Non-pigmented ciliary epithelial cell (primary cell): ENCODE measurements around the gene GPC3.
"Not testable (repeated sequence)": the region's sequence is repeated elsewhere in the genome, so short reads cannot be mapped to it uniquely, and the experiment has no call there.

ENCODE experiments used
- DNase-seq: peaks from one replicate; pipeline ENCODE4 v3.0.0-alpha.2; 2010; ENCODE audit warnings: low read depth

GPC3 gene

GRCh38 chrX:133646719-133647116 lies 338.7 kb downstream of the GPC3 start:
- no peak for DNase-seq

DNA sequence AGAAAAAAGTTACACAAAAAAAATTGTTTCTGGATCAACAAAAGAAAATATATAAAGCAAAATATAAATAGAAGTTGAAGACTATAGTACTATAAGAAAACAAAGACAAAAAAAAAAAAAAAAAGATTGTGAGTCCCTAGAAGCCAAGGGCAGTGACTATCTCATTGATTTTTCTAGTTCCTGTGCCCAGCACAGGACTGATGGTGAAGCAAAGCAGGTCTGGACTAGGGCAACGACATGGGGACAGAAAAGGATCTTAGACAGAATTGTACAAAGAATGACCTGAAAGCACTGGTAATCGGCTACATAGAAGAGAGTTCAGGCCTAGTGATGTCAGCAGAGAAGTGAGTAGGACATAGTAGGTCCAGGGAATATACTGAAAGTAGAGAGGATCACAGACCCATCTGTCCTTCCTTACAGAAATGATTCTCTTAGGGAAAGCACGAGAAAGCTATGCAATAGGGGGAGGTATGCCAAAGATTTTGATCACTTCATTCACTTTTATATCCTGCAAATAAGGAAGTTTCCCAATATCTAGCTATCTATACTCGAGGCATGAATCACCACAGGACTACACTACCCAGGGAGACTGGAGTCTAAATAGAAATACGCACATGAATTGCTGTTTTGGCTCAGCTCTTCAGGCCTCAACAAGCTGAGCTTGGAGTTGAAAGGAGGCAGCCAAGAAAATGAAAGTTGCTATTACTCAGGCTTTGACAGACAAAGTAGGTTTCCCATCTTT lies 339.2 kb downstream of the GPC3 start:
- no peak for DNase-seq

GRCh38 chrX:133645256-133645655 lies 340.1 kb downstream of the GPC3 start:
- no peak for DNase-seq

GRCh38 chrX:133640161-133641015 lies 345.0 kb downstream of the GPC3 start:
- no peak for DNase-seq

GRCh38 chrX:133639726-133640125 lies 345.7 kb downstream of the GPC3 start:
- DNase-seq: no peak

GRCh38 chrX:133638285-133638684 lies 347.1 kb downstream of the GPC3 start:
- no peak for DNase-seq

- DNase-seq: no peak
Observed at GRCh38 chrX:133637765-133638164, 347.6 kb downstream of the GPC3 start.

- no peak for DNase-seq
Observed at GRCh38 chrX:133636009-133636408, 349.4 kb downstream of the GPC3 start.

- no peak for DNase-seq
Observed at GRCh38 chrX:133634416-133634815, 351.0 kb downstream of the GPC3 start.

- DNase-seq: no peak
Observed at GRCh38 chrX:133633950-133634349, 351.4 kb downstream of the GPC3 start.

DNA sequence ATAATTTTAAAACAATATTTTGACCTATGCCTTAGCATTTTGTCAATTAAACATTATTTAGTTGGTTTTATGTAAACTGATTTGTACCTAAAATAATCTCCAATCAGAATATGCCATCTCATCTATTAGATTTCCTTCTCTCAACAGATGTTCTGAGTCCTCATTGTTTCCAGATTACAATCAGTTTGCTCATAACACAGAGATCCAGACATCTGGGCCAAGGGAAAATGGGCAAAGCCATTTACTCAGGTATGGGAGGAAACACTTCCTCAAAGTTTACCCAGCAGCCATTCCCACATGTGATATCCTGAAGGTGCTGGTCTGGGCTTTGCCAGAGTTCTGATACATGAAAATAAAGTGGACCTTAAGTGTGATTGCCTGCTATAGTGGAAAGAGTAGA lies 352.2 kb downstream of the GPC3 start:
- DNase-seq: no peak

- no peak for DNase-seq
Observed at GRCh38 chrX:133630362-133630761, 355.0 kb downstream of the GPC3 start.

DNA sequence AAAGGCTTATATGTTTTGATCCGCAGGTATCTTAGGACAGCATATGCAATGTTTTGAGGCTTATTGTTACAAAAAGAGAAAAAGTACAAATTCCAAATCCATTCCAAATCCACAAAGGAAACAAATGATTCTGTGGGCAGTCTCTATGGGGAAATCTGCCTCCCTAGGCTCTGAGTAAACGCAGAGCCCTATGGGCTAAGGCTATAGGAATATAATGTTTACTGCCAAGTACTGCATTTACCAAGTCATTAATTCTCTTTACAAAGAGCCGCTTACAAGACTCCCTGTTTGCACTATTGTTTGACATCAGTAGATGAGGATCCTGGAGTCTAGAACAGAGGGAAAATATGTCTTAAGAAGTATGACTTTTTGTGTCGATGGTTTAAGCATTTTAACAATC lies 357.7 kb downstream of the GPC3 start:
- DNase-seq: no peak

DNA sequence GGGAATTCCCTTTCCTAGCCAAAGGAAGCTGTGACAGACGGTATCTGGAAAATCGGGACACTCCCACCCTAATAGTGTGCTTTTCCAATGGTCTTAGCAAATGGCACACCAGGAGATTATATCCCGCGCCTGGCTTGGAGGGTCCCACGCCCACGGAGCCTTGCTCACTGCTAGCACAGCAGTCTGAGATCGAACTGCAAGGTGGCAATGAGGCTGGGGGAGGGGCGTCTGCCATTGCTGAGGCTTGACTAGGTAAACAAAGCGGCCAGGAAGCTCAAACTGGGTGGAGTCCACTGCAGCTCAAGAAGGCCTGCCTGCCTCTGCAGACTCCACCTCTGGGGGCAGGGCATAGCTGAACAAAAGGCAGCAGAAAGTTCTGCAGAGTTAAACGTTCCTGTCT lies 364.0 kb downstream of the GPC3 start:
- not testable (repeated sequence) for DNase-seq

DNA sequence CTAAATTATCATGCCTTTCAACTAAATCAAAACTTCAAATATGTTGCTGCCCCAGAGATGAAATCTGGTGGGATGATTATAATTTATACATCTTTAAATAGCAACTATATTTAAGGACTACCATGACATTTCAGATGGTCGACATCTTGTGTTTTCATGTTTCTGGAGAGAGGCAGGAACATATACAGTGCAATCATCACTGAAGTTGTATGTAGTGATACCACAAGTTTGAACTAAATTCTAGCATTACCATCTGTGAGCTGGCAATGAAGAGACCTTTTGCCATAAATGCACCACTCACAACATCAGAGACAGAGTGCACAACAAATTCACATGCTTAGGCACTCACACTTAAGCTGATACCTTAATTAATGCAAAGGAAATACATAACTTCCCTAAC lies 373.7 kb downstream of the GPC3 start:
- no peak for DNase-seq

DNA sequence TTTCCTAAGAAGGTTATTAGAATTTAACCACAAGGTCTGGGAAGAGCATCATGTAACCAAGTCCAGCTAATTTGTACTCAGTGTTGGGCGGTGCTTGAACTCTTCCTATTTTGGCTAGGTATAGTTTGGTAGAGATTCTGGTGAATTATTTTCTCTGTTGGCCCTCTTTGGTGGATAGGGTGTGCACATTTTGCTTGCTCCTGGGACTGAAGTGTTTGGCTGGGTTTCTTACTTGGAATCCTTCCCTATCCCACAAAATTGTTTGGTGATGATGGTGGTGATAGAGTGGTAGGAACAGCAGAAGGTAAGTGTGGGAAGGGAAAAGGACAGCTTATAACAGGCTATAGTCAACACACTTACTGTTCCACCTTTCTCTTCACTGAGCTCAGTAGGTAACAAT lies 375.3 kb downstream of the GPC3 start:
- DNase-seq: no peak

DNA sequence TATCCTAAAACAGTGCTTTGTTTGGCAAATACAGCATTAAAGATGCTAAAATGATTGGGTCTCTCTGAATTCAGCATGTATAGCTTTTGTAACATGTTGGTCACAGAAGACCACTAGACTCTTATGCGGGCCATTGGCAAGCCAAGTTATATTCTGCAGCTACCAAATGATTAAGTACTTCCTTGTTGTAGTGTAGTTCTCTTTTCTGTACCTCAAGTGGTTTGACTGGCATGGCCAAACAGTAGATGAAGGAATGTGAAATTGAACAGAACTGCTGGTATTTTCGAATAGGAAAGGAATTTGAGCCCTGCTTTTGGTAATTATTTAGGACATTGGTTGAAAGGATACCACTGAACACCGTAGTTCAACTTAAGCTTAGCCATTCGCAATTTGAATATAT lies 376.2 kb downstream of the GPC3 start:
- DNase-seq: no peak

DNA sequence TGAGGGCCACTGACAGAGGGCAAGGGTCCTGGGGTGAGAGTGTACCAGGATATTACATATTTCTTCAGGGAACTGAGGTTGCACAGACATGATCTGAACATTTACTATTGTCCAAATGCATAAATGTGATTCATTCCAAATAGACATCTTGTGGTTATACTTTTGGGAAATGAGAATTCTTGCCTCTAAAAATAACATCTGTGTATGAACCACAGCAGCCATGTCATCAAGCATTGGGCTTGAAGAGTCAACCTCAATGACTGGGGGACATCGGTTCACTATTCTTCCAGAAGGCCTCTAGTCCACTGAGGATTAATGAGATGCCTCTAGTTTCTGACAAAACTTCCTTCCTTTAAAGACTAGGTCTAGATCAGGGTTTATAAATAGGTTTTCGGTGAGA lies 377.0 kb downstream of the GPC3 start:
- DNase-seq: no peak

GRCh38 chrX:133607419-133608348 lies 377.7 kb downstream of the GPC3 start:
- no peak for DNase-seq

DNA sequence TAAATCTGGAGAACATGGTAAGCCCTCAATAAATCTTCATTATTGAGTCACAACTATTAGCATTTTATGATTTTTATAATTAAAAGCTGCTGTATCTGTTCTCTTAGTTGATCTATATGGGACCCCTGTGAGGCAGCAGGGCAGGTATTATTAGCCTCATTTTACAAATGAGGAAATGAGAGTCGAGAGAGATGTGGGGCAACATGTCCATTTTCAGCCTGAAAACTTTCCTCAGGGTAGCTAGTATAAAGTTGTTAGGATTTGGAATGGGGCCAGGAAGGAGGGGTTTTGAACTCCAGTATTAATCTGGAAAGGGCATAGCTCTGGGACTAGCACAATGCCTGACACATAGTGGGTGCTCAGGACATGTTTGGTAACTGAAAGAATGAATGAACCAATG lies 378.4 kb downstream of the GPC3 start:
- DNase-seq: no peak

- no peak for DNase-seq
Observed at GRCh38 chrX:133604801-133605200, 380.6 kb downstream of the GPC3 start.

DNA sequence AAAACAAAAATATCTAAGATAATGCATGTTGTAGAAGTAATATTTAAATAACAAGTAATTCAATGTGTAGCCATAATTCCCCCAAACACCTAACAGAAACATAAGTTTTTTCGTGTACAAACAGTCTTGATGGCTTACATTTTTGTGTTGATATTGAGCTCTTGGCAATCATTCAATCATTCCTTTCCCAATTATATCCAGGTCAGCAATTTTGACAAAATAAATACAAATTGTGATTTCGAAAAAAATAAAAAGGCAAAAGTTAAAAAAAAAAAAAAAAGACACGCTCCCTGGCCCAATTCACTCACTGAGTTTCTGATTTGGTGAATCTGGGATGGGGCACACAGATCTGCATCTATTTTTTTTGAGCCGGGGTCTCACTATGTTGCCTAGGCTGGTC lies 382.5 kb downstream of the GPC3 start:
- no peak for DNase-seq
